ENCODE data around the gene ZNF664. TPM values are rescaled to one million over a fixed set of nuclear protein-coding genes. Genes with fewer than 3 reads are reported as not detected.
A peak's percentile ranks its signal among the peaks of the same experiment; 100 is the strongest.

The ZNF664 gene
- total RNA-seq, 2 donors from 2014 or later = 124 TPM

GRCh38 chr12:124046456-124046740 lies 73.4 kb downstream of the ZNF664 start:
- Histone ChIP-seq H3K27me3 (no peaks in the 10 kb centered on the region), H3K4me1 (no peaks in the 10 kb centered on the region), H3K9me3 (no peaks in the 10 kb centered on the region), H3K4me3 (no peak overlapping the region), H3K9ac (ENCODE audit: low read depth in 2 of 2, low read length in 2 of 2) (no peak overlapping the region), H3K36me3 (no peaks in the 10 kb centered on the region), H3K27ac (no peak overlapping the region)
- intact Hi-C loops (cut with DNase I) = no loop called here
- no peak for DNase-seq
- no peak for TF ChIP-seq CTCF (IDR thresholded peaks at IDR 0.05)

- H3K9me3 ChIP-seq = no peaks in the 10 kb centered on the region
- DNase-seq = no peak
- TF ChIP-seq CTCF (IDR thresholded peaks at IDR 0.05) = no peak
- intact Hi-C loops (cut with DNase I) = no loop called here
- no peak overlapping the region for H3K4me3 ChIP-seq
- no peak overlapping the region for H3K27ac ChIP-seq
- H3K27me3 ChIP-seq = no peaks in the 10 kb centered on the region
- H3K9ac ChIP-seq (ENCODE audit: low read depth in 2 of 2, low read length in 2 of 2) = no peak overlapping the region
- no peaks in the 10 kb centered on the region for H3K36me3 ChIP-seq
- H3K4me1 ChIP-seq = no peaks in the 10 kb centered on the region
Measured at GRCh38 chr12:124047045-124047566, 74.1 kb downstream of the ZNF664 start.

GRCh38 chr12:124049451-124050094 lies 76.6 kb downstream of the ZNF664 start:
- Histone ChIP-seq H3K4me3 (no peak overlapping the region), H3K4me1 (no peaks in the 10 kb centered on the region), H3K9ac (ENCODE audit: low read depth in 2 of 2, low read length in 2 of 2) (no peak overlapping the region), H3K9me3 (no peaks in the 10 kb centered on the region), H3K27ac (no peak overlapping the region), H3K27me3 (no peaks in the 10 kb centered on the region), H3K36me3 (no peaks in the 10 kb centered on the region)
- DNase-seq = no peak
- TF ChIP-seq CTCF (IDR thresholded peaks at IDR 0.05) = no peak
- intact Hi-C loops (cut with DNase I) = loop anchor here (5.0 kb wide), 1 partner anchor 273 kb away; no protein-coding TSS in a partner anchor

GRCh38 chr12:124053851-124054250 lies 80.8 kb downstream of the ZNF664 start:
- Histone ChIP-seq H3K9me3 (no peaks in the 10 kb centered on the region), H3K36me3 (no peaks in the 10 kb centered on the region), H3K9ac (ENCODE audit: low read depth in 2 of 2, low read length in 2 of 2) (no peak overlapping the region), H3K27ac (no peak overlapping the region), H3K27me3 (no peaks in the 10 kb centered on the region), H3K4me1 (no peaks in the 10 kb centered on the region), H3K4me3 (no peak overlapping the region)
- intact Hi-C loops (cut with DNase I) = loop anchor here (5.0 kb wide), 1 partner anchor 268 kb away; no protein-coding TSS in a partner anchor
- peak; percentile 45 for TF ChIP-seq CTCF (IDR thresholded peaks at IDR 0.05)
- no peak for DNase-seq

GRCh38 chr12:124055066-124055465 lies 82.1 kb downstream of the ZNF664 start:
- Histone ChIP-seq H3K4me3 (no peak overlapping the region), H3K27me3 (no peaks in the 10 kb centered on the region), H3K36me3 (no peaks in the 10 kb centered on the region), H3K9ac (ENCODE audit: low read depth in 2 of 2, low read length in 2 of 2) (no peak overlapping the region), H3K9me3 (no peaks in the 10 kb centered on the region), H3K27ac (no peak overlapping the region), H3K4me1 (no peaks in the 10 kb centered on the region)
- intact Hi-C loops (cut with DNase I) = no loop called here
- DNase-seq = no peak
- no peak for TF ChIP-seq CTCF (IDR thresholded peaks at IDR 0.05)
